ENCODE measurements around the gene LRP11.
"Not testable (repeated sequence)": the region's sequence is repeated elsewhere in the genome, so short reads cannot be mapped to it uniquely, and the experiment has no call there.

Gene LRP11, protein sequence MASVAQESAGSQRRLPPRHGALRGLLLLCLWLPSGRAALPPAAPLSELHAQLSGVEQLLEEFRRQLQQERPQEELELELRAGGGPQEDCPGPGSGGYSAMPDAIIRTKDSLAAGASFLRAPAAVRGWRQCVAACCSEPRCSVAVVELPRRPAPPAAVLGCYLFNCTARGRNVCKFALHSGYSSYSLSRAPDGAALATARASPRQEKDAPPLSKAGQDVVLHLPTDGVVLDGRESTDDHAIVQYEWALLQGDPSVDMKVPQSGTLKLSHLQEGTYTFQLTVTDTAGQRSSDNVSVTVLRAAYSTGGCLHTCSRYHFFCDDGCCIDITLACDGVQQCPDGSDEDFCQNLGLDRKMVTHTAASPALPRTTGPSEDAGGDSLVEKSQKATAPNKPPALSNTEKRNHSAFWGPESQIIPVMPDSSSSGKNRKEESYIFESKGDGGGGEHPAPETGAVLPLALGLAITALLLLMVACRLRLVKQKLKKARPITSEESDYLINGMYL

DNA sequence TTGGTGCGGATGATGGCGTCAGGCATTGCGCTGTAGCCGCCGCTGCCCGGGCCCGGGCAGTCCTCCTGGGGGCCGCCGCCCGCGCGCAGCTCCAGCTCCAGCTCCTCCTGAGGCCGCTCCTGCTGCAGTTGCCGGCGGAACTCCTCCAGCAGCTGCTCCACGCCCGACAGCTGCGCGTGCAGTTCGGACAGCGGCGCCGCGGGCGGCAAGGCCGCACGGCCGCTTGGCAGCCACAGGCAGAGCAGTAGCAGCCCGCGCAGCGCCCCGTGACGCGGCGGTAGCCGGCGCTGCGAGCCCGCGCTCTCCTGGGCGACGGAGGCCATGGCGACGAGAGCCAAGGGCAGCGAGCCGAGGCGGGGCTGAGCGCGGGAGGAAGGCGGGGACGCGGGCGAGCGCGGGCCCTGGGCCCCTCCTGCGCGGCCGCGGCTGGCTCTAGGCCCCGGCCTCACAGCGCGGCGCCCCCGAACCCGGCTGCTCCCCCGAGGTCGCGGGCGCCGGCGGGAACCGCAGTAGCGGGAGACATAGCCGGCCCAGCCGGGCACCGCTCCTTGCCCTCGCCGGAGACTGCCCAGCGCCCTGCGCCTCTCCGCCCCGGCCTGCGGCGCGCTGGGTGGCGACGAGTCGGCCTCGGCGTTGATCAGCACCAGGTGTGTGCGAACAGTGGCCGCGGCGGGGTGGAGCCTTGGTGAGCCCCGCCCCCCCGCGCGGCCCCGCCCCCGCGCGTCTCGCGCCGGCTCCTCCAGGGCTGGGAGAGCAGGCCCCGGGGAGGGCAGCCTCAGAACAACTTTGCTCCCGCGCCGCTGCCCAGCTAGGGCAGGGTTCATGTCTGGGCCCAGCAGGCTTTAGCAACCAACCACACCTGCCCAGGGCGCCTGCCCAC lies at the start of gene LRP11:
LRP11 (minus strand) TSS at position 662 of the 880 bp plus-strand sequence; CDS start at position 323, 339 bp downstream.
- peak; percentile 89 for DNase-seq

DNA sequence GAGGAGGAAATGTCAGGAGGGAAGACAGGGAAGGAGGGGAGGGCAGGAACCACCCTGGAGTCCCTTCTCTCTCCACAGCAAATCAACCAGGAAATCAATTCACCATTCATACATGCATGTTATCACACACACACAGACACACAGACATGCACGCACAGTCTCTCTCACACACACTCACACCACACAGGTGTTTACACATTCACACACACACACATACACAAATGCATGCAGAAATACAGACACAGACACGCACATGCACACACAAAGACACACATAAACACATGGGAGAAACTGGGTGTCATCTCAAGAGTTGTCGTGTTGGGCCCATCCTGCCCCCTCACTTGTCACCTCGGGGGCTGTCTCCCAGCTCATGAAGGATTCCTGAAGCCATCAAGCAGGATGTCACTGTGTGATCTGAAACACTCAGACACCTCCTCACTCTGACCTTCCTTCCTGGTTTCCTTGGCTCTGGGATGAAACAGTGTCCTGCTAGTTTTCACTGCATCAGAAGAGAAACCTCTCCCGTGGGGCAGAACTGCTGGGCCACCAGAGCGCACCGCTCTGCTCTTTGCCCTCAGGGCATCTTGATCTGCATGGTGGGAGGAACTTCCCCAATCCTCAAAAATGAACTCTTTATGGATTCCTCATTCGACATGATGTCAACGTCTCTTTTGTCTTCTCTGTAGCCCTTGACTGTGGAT lies 49.5 kb upstream of the LRP11 start:
- DNase-seq, result no peak

DNA sequence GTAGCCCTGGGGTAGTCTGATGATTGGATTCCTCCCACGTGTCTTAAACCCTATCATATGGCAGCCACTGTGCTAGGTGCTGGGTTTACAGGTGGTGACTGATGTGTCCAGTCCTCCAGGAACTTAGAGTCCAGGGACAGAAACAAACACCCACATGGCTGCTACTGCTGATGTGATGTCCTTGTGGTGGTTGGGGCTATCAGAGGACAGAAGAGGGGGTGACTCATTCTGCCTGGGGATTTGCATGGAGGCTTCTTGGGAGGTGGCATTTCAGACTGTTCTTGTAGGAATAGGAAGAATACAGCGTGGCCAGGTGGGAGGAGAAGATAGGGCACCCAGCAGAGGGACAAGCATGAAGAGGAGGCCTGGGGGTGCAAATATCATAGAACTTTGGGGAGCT lies 48.9 kb upstream of the LRP11 start:
- no peak for DNase-seq

DNA sequence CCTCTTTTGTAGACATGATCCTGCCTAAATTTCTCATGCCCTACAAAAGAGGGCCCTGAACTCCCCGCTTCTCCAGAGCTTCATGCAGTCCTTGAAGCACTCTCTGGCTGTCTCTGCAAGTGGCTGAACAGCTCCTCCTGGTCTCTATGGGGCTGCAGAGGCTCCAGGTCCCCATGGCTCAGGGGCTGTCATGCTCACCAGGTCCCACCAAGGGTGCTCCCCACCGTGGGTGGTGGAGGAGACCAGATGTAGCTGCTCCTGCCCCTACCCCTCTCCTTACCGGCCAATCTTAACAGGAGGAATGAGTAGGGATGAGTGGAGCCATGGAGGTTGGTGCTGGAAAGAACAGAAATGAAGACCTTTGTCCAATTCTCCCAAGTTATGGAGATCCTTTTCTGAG lies 48.5 kb upstream of the LRP11 start:
- DNase-seq, result not testable (repeated sequence)

DNA sequence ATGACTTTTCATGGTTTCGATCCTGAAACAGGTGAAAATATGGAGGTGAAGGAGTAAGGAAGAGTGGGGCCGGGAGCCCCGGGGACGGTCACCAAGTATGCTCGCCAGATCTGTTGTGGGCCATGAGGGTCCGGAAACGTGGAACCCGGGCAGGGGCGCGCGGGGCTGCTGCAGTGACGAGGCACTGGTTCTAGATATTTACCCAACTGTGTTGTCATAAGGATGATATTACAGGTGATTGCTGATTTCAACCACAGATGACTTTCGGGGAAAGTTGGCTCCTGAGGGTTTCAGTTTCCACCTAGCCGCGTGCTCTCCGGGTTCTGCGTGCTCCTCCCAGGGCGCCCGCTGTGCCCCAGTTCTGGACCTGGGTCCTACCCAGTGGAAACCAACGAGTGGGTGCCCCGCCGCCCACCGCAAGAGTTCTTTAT lies 46.6 kb upstream of the LRP11 start:
- DNase-seq, result no peak

DNA sequence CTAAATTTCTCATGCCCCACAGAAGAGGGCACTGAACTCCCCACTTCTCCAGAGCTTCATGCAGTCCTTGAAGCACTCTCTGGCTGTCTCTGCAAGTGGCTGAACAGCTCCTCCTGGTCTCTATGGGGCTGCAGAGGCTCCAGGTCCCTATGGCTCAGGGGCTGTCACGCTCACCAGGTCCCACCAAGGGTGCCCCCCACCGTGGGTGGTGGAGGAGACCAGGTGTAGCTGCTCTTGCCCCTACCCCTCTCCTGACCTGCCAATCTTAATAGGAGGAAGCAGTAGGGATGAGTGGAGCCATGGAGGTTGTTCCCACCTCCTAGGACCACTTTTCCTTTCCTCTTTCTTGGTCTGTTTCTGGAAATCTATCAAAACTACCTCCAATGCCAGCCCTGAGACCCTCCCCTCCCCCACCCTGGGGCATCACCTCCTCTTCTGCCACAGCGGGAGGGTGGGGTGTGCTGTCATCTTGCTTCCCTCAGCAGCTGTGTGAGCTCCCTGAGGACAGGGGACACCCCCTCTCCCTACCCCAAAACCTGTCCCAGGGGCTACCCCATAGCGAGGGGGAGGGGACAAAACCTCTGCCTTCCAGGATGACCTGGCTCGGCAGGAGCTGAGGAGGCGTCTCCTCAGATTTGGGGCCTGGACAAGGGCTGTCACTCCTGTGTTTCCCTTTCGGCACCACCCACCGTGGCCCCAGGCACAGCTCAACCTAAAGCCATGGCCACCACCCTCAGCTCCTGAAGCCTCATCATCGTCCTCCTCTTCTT lies 45.7 kb upstream of the LRP11 start:
- no peak for DNase-seq

DNA sequence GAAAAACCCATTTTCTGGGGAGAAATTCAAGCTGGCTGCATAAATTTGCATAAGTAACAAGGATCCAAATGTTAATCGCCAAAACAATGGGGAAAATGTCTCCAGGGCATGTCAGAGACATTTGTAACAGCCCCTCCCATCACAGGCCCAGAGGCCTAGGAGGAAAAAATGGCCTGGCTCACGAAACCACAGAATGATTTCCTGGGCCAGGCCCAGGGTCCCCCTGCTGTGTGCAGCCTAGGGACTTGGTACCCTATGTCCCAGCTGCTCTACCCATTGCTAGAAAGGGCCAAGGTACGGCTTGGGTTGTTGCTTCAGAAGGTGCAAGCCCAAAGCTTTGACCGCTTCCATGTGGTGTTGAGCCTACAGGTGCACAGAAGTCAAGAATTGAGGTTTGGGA lies 44.3 kb upstream of the LRP11 start:
- DNase-seq, result not testable (repeated sequence)

DNA sequence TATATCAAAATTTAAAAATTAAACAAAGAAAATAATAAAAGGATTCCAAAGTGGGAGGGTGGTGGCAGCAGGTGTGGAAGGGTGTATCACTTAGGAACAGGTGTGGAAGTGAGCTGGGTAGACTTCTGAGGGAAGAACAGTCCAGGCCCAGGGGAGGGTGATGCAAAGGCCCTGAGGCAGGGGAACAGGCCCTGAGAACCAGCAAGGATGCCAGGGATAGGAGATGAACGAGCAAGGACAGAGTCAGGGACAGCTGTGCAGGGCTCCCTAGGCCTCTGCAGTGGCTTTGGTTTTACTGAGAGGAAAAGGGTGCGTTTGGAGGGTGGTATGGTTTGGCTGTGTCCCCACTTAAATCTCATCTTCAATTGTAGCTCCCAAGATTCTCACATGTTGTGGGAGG lies 43.2 kb upstream of the LRP11 start:
- DNase-seq, result no peak

DNA sequence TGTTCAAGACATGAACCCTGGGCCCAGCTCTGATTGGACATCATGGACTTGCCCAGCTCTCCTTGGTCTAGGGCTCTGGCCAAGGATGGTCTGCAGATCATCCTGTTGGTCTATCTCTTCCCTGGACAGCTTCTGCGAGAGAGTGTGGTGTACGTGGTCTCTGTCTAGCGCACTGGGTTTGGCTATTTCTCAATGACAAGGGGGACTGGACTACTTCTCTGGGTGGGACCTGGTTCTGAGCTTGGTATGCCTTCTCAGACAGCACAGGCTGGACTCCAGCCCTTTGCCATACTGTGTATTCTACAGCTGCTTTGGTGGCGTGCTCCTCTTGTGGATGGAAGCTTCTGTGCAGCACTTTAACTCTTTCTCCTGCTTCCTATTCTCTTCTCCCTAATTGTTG lies 42.2 kb upstream of the LRP11 start:
- no peak for DNase-seq

DNA sequence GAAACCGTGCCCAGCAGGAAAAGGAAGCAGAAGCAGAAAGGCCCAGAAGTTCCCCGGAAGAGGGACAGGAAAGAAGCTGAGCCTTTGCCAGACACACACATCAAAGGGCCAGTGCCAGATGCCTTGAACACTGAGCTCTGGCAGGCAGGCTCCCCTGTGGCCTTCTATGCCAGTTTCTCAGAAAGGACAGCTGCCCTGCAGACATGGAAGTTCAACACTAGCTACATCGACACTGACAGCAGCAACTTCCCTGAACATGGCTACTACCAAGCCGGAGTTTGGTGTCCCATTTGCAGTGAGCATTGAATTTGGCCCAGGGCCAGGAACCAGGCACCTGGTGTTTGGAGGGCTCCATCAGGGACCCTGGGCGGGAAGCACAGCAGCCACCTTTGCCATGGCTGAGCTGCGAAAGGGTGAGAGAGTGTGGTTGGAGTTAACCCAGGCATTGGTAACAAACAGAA lies 41.8 kb upstream of the LRP11 start:
- no peak for DNase-seq

DNA sequence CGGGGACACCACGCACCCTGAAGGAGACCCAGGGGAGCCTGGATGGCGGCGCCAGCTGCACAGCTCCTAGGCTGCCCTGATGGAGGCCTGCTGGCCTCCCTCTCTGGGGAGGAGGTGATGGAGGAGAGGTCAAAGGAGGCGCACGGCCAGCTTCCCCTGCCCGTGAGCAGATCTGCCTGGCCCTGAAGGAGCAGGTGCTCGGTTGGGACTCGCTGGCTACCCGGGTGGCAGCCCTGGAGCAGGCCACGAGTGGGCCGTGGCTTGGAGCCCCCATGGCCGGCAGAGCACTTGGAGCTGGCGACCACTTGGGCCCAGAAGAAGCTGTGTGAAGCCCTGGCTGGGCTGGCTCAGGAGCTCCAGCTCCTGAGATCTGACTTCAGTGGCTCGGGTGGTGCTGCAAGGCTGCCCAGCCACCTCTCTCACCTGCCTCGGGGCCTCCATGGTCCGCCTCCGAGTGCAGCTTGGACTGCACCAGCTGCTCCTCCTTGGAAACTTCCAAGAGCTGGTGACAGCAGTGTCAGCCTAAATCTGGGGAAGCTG lies 41.3 kb upstream of the LRP11 start:
- no peak for DNase-seq

DNA sequence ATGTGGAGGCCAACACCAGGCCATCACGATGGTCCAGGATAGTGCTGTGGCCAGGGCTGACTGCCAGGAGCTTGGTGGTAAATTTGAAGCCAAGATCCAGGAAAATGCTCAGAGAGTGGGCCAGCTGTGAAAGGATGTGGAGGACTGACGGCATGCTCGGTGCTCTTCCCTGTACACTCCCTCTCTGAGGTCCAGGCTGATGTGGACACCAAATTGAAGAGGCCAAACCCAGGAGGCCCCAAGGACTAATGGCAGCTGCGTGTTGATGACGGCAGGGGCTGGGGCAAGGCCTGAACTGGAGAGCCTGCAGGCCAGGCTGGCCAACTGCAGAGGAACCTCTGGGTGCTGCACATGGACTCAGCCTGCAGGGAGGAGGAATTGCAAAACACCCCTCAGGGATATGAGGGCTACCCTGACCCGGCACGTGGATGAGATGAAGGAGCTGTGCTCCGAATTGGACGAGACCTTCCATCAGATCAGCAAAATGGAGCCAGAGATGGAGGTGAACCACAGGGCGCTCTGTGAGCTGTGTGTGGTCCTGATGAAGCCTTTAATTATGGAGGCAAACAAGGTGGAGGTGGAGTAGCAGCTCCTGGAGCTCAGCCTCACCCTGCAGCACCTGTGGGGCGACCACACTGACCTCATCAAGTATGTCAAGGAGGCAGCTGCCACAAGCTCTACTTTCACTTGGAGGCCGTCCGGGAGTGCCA lies 40.7 kb upstream of the LRP11 start:
- no peak for DNase-seq

DNA sequence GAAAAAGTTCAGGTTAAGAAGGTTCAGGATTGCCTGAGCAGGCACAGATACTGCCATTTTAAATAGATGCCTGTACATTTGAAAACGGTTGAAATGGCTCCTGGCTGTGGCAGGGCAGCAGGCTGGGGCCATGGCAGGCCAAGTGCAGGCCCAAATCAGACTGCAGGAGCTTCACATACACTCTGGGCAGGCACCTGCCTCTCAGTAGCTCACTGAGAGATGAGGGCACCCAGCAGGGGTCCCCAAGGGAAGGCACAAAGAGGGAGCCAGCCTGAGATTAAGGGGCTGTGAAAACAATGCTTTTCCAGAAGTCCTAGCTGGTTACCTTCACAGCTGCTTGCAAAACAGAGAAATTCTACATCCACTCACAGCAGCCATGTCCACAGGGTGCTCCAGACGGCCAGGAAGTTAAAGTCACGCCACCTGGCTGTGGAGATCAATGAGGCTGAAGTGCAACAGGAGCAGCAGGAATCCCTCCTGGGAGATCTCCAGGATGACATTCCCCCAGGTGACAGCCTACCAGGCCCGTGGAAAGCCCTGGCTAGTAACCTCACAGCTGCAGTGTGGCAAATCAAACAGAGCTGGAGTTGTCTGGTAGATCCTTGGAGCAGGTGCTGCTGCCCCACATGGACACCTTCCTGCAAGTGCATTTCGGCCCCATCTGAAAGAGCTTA lies 39.9 kb upstream of the LRP11 start:
- DNase-seq, result no peak

DNA sequence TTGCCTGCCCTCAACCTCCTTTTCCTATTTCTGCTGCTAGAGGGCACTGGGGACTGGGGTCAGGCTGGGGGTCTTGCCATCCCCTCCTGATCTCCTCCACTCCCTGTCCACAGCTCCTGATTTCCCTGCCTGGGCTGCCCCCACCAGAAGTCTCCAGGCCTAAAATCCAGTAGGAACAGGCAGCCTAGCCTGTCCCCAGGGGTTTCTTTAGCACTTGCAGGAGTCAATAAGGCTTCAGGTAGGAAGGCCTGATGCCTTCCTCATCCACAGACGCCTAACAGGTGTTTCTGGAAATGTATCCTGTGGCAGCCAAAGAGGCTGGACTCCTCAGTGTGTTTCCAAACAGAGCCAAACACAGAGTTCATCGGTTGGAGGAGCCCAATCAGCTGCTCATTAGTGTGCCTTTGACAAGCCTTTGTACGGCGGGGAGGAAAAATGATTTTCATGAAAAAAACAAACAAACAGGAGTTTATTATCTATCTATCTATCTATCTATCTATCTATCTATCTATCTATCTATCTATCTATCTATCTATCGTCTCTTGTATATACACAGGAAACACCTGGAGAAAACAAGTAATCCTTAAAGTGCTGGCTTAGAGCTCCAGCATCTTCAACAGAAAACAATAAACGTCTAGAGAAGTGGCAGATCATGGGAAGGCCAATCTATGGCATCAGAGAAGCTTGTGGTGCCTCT lies 37.4 kb upstream of the LRP11 start:
- DNase-seq, result no peak

DNA sequence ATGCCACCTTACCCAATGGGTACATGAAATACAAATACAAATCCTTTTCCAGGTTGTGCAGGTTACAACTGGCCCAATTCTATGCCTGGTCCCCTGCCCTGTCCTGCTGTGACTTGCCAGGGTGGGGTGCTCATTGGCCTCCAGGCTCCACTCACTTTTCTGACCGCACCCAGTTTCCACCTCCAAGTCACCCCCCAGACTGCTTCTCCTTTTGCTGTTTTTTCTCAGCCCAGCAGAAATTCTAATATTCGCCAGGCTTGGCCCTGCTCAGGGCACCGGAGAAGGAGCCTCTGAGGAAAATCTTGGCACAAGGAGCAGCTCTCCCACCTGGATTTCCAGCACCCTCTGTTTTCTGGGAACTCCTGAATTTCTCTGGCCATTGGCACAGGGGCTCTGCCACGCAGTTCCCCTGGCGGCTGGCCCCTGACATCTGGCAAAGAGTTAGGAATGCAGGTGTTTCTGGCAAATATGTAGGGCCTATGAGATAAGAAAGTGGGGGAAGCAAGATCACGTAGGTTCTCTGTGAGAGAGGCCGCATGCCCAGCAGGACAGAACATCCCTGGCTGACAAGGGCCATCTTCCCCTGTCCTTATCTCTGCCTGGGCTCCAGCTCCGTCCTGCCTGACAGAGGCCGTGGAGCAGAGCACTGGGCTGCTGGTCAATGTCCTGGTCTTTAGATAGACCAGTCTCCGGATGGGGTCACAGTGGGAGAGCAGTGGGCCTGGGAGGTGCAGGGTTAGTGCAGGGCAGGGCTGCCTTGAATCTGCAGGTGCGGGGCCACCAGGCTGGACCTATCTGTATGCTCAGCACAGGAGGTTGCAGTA lies 36.7 kb upstream of the LRP11 start:
- no peak for DNase-seq

DNA sequence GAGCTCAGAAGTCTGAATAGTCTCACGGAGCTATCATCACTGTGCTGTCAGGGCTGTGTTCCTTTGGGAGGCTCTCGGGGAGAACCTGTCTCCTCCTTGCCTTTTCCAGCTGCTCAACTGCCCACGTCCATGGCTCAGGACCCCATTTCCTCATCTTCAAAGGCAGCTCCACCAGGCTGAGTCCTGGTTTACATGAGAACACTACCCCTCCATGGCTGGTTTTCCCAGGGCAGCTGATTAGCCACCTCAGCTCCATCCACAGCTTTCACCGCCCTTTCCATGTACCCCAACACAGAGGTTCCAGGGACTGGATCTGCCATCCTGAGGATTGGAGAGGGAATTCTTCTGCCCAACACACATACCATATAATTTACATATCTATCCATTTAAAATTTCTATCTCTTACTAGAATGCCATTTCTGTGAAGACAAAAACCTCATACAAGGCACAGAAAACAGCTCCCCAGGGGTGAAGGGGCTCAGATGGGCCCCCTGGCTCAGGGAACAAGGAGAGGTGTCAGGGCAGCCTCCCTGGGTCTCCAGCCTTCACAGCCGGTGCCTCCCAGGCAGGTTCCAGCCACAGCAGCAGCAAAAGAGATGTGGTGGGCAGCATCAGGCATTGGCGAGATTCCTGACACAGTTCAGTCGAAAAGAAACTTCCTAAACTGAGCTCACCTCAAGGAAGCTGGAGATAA lies 35.9 kb upstream of the LRP11 start:
- no peak for DNase-seq

DNA sequence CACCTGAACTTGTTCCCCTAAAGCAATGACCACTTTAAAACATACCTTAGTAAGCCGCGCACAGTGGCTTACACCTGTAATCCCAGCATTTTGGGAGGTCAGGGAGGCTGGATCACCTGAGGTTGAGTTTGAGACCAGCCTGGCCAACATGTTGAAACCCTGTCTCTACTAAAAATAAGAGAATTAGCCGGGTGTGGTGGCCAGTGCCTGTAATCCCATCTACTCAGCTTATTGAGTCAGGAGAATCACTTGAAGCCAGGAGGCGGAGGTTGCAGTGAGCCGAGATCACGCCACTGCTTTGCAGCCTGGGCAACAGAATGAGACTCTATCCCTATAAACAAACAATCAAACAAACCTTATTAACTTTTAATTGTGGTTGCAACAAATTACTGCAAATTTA lies 35.3 kb upstream of the LRP11 start:
- no peak for DNase-seq

DNA sequence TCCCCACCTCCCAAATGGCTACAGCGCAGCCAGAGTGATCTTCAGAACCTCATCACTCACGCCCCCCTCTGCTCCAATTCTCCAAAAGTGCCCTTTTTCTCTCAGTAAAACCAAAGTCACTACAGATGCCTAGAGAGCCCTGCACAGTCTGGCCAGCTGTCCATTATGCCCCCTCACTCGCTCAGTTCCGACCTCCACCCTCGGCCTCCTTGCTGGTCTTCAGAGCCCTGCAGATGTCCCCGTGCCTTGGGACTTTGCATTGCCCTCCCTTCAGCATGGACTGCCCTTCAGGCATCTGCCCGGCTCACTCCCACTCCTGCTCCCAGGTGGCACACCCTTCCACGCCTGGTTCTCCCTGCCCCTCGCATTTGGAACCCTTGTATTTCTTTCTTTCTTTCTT lies 34.8 kb upstream of the LRP11 start:
- DNase-seq, result no peak
